Mesendoderm (in vitro differentiated cells): ENCODE results near the gene CD81.

Source experiments
- DNase-seq: peaks from one replicate; pipeline ENCODE4 v3.0.0; 2013
- H2AK5ac ChIP-seq: 2 replicates; pipeline ENCODE4 v1.6.1; 2013; ENCODE audit warnings: low read length, inconsistent platforms
- H2BK120ac ChIP-seq: 2 replicates; pipeline ENCODE4 v1.6.1; 2013; ENCODE audit warnings: low read depth, mild to moderate bottlenecking, low read length, moderate library complexity, mixed read lengths
- H2BK15ac ChIP-seq: replicated peaks from 2 replicates; pipeline ENCODE4 v1.6.1; 2013; ENCODE audit warnings: low read depth, mild to moderate bottlenecking, moderate library complexity
- H2BK5ac ChIP-seq: 2 replicates; pipeline ENCODE4 v1.6.1; 2013; ENCODE audit warnings: low read length, inconsistent platforms
- H3K18ac ChIP-seq: 2 replicates; pipeline ENCODE4 v1.6.1; 2013; ENCODE audit warnings: mild to moderate bottlenecking, low read length, mixed read lengths
- H3K23ac ChIP-seq: one replicate; pipeline ENCODE4 v1.6.1; 2013; ENCODE audit warnings: low read length
- H3K27ac ChIP-seq: 2 replicates; pipeline ENCODE4 v1.5.1; 2013; ENCODE audit warnings: low read depth, mild to moderate bottlenecking, inconsistent platforms, low read length, moderate library complexity
- H3K27me3 ChIP-seq: 2 replicates; pipeline ENCODE4 v1.6.1; 2013; ENCODE audit warnings: low read length, control low read depth, mild to moderate bottlenecking, inconsistent platforms; ENCODE audit not compliant: insufficient read depth, poor library complexity
- H3K36me3 ChIP-seq: 2 replicates; pipeline ENCODE4 v1.6.1; 2013; ENCODE audit warnings: low read length, inconsistent platforms; ENCODE audit not compliant: control insufficient read depth, insufficient read depth
- H3K4ac ChIP-seq: one replicate; pipeline ENCODE4 v1.6.1; 2013; ENCODE audit warnings: low read depth, mild to moderate bottlenecking, low read length, moderate library complexity
- H3K4me1 ChIP-seq: 2 replicates; pipeline ENCODE4 v1.6.1; 2013; ENCODE audit warnings: low read depth, low read length, inconsistent platforms; ENCODE audit not compliant: control insufficient read depth
- H3K4me2 ChIP-seq: 2 replicates; pipeline ENCODE4 v1.6.1; 2013; ENCODE audit warnings: low read length
- H3K4me3 ChIP-seq: 2 replicates; pipeline ENCODE4 v1.5.1; 2013; ENCODE audit warnings: mild to moderate bottlenecking, low read length
- H3K56ac ChIP-seq: one replicate; pipeline ENCODE4 v1.6.1; 2013; ENCODE audit warnings: low read length
- H3K79me1 ChIP-seq: 2 replicates; pipeline ENCODE4 v1.6.1; 2013; ENCODE audit warnings: low read length, inconsistent platforms
- H3K79me2 ChIP-seq: 2 replicates; pipeline ENCODE4 v1.6.1; 2013; ENCODE audit warnings: mild to moderate bottlenecking, low read length; ENCODE audit not compliant: control insufficient read depth, insufficient read depth
- H3K9ac ChIP-seq: 2 replicates; pipeline ENCODE4 v1.6.1; 2013; ENCODE audit warnings: low read length, inconsistent platforms
- H4K5ac ChIP-seq: one replicate; pipeline ENCODE4 v1.6.1; 2013; ENCODE audit warnings: low read length
- H4K8ac ChIP-seq: one replicate; pipeline ENCODE4 v1.6.1; 2013; ENCODE audit warnings: low read depth, mild to moderate bottlenecking, control low read depth, low read length, moderate library complexity
- WGBS: extraction: QIAGEN DNeasy Blood & Tissue Kit; methylation state at CpG from one replicate; pipeline ENCODE4 v1.1.7; 2013; ENCODE audit warnings: low lambda C conversion rate, missing lambda C conversion rate; ENCODE audit not compliant: insufficient coverage; ENCODE audit errors: extremely low coverage; 5-methylcytosine and 5-hydroxymethylcytosine counted together

The CD81 gene

GRCh38 chr11:2400069-2400761 is 23.1 kb downstream of the CD81 start, which contains the start of gene TSSC4:
TSS of gene TSSC4 (plus strand) at chr11:2400750. CDS start at chr11:2402634, 1,884 bp downstream.
- WGBS, result no CpG with 5 or more reads among the region's 66 CpGs
- Histone ChIP-seq H2BK5ac (peak within 1 kb of the TSS; percentile 35), H3K56ac (peak within 1 kb of the TSS; percentile 96), H3K23ac (no peak within 1 kb of the TSS), H3K79me1 (peaks cover 11% of the 10 kb centered on the region), H3K79me2 (peaks cover 11% of the 10 kb centered on the region), H4K8ac (peak within 1 kb of the TSS; percentile 57), H2AK5ac (peak within 1 kb of the TSS; percentile 82), H3K36me3 (peaks cover 3% of the 10 kb centered on the region), H3K4ac (peak within 1 kb of the TSS; percentile 77), H3K4me2 (peak within 1 kb of the TSS; percentile 64), H3K18ac (no peak within 1 kb of the TSS), H3K27me3 (no peaks in the 10 kb centered on the region), H3K9ac (peak within 1 kb of the TSS; percentile 99), H2BK120ac (no peak within 1 kb of the TSS), H2BK15ac (no peak within 1 kb of the TSS), H3K4me3 (peak within 1 kb of the TSS; percentile 95), H4K5ac (no peak within 1 kb of the TSS), H3K4me1 (peaks cover 5% of the 10 kb centered on the region), H3K27ac (peak within 1 kb of the TSS; percentile 69)
- DNase-seq, result peak; percentile 100

GRCh38 chr11:2400762-2401435 is 23.8 kb downstream of the CD81 start:
- Histone ChIP-seq H3K4ac (peak overlapping the region; percentile 77), H2BK5ac (no peak overlapping the region), H3K9ac (peak overlapping the region; percentile 99), H3K56ac (peak overlapping the region; percentile 96), H3K27ac (no peak overlapping the region), H3K4me3 (peak overlapping the region; percentile 95), H4K8ac (no peak overlapping the region), H3K79me2 (peaks cover 11% of the 10 kb centered on the region), H3K4me2 (peak overlapping the region; percentile 64), H3K79me1 (peaks cover 11% of the 10 kb centered on the region), H3K23ac (no peak overlapping the region), H3K18ac (no peak overlapping the region), H2BK120ac (no peak overlapping the region), H4K5ac (no peak overlapping the region), H3K27me3 (no peaks in the 10 kb centered on the region), H3K4me1 (peaks cover 5% of the 10 kb centered on the region), H2BK15ac (no peak overlapping the region), H2AK5ac (peak overlapping the region; percentile 82), H3K36me3 (no peaks in the 10 kb centered on the region)
- no peak for DNase-seq
- WGBS, result no CpG with 5 or more reads among the region's 55 CpGs

GRCh38 chr11:2401436-2401984 is 24.4 kb downstream of the CD81 start:
- no peak overlapping the region for H2BK120ac ChIP-seq
- no peak overlapping the region for H4K8ac ChIP-seq
- H3K79me2 ChIP-seq, result peaks cover 11% of the 10 kb centered on the region
- H3K23ac ChIP-seq, result no peak overlapping the region
- H3K9ac ChIP-seq, result peak overlapping the region; percentile 99
- no peak overlapping the region for H3K27ac ChIP-seq
- H4K5ac ChIP-seq, result no peak overlapping the region
- peak overlapping the region; percentile 96 for H3K56ac ChIP-seq
- no peaks in the 10 kb centered on the region for H3K36me3 ChIP-seq
- peaks cover 5% of the 10 kb centered on the region for H3K4me1 ChIP-seq
- H3K4me3 ChIP-seq, result peak overlapping the region; percentile 95
- no peak overlapping the region for H2AK5ac ChIP-seq
- no peak for DNase-seq
- H3K27me3 ChIP-seq, result no peaks in the 10 kb centered on the region
- peak overlapping the region; percentile 64 for H3K4me2 ChIP-seq
- WGBS, result no CpG with 5 or more reads among the region's 12 CpGs
- no peak overlapping the region for H3K4ac ChIP-seq
- H2BK5ac ChIP-seq, result no peak overlapping the region
- peaks cover 11% of the 10 kb centered on the region for H3K79me1 ChIP-seq
- H2BK15ac ChIP-seq, result no peak overlapping the region
- H3K18ac ChIP-seq, result no peak overlapping the region

- H4K8ac ChIP-seq, result no peak overlapping the region
- no peak overlapping the region for H3K23ac ChIP-seq
- H2BK120ac ChIP-seq, result no peak overlapping the region
- H3K4ac ChIP-seq, result no peak overlapping the region
- peaks cover 11% of the 10 kb centered on the region for H3K79me1 ChIP-seq
- no peak for DNase-seq
- H4K5ac ChIP-seq, result no peak overlapping the region
- H3K56ac ChIP-seq, result no peak overlapping the region
- no peak overlapping the region for H3K4me3 ChIP-seq
- H2BK15ac ChIP-seq, result no peak overlapping the region
- H3K79me2 ChIP-seq, result peaks cover 11% of the 10 kb centered on the region
- no peak overlapping the region for H3K18ac ChIP-seq
- H2AK5ac ChIP-seq, result no peak overlapping the region
- no peak overlapping the region for H3K27ac ChIP-seq
- peaks cover 5% of the 10 kb centered on the region for H3K4me1 ChIP-seq
- H2BK5ac ChIP-seq, result no peak overlapping the region
- no peaks in the 10 kb centered on the region for H3K27me3 ChIP-seq
- no peaks in the 10 kb centered on the region for H3K36me3 ChIP-seq
- no peak overlapping the region for H3K4me2 ChIP-seq
- no CpG with 5 or more reads among the region's 13 CpGs for WGBS
- H3K9ac ChIP-seq, result no peak overlapping the region
These were observed 25.0 kb downstream of the CD81 start for GRCh38 chr11:2402106-2402505.

- H3K4ac ChIP-seq, result no peak overlapping the region
- no peak overlapping the region for H2BK5ac ChIP-seq
- no peak overlapping the region for H3K27ac ChIP-seq
- H3K4me3 ChIP-seq, result no peak overlapping the region
- peaks cover 11% of the 10 kb centered on the region for H3K79me2 ChIP-seq
- H3K4me2 ChIP-seq, result no peak overlapping the region
- H3K27me3 ChIP-seq, result no peaks in the 10 kb centered on the region
- no peak for DNase-seq
- no peak overlapping the region for H2AK5ac ChIP-seq
- peaks cover 5% of the 10 kb centered on the region for H3K4me1 ChIP-seq
- no peak overlapping the region for H4K8ac ChIP-seq
- H2BK120ac ChIP-seq, result no peak overlapping the region
- H3K23ac ChIP-seq, result no peak overlapping the region
- no peaks in the 10 kb centered on the region for H3K36me3 ChIP-seq
- H3K56ac ChIP-seq, result no peak overlapping the region
- H3K9ac ChIP-seq, result no peak overlapping the region
- H2BK15ac ChIP-seq, result no peak overlapping the region
- H3K18ac ChIP-seq, result no peak overlapping the region
- peaks cover 11% of the 10 kb centered on the region for H3K79me1 ChIP-seq
- no peak overlapping the region for H4K5ac ChIP-seq
- no CpG with 5 or more reads among the region's 31 CpGs for WGBS
These were observed 26.0 kb downstream of the CD81 start for GRCh38 chr11:2402890-2403645.
